HUES6 (cell line): ENCODE results near the gene GALNT9.

ENCODE experiments used
- H3K27ac ChIP-seq: 2 replicates; pipeline ENCODE4 v1.7.0; 2013; ENCODE audit warnings: low read depth, mild to moderate bottlenecking, low read length, inconsistent platforms
- H3K27me3 ChIP-seq: 2 replicates; pipeline ENCODE4 v1.6.1; 2013; ENCODE audit warnings: low read length; ENCODE audit not compliant: control insufficient read depth, insufficient read depth
- H3K36me3 ChIP-seq: 2 replicates; pipeline ENCODE4 v1.6.1; 2013; ENCODE audit warnings: low read length; ENCODE audit not compliant: control insufficient read depth, insufficient read depth
- H3K4me1 ChIP-seq: 2 replicates; pipeline ENCODE4 v1.6.1; 2013; ENCODE audit warnings: low read length; ENCODE audit not compliant: control insufficient read depth, insufficient read depth
- H3K4me3 ChIP-seq: 2 replicates; pipeline ENCODE4 v1.5.1; 2013; ENCODE audit warnings: low read depth, low read length
- H3K9ac ChIP-seq: one replicate; pipeline ENCODE4 v1.6.1; 2013; ENCODE audit warnings: mild to moderate bottlenecking, low read length
- H3K9me3 ChIP-seq: 2 replicates; pipeline ENCODE4 v1.6.1; 2013; ENCODE audit warnings: low read depth, low read length; ENCODE audit not compliant: control insufficient read depth, insufficient read depth

Gene GALNT9

DNA sequence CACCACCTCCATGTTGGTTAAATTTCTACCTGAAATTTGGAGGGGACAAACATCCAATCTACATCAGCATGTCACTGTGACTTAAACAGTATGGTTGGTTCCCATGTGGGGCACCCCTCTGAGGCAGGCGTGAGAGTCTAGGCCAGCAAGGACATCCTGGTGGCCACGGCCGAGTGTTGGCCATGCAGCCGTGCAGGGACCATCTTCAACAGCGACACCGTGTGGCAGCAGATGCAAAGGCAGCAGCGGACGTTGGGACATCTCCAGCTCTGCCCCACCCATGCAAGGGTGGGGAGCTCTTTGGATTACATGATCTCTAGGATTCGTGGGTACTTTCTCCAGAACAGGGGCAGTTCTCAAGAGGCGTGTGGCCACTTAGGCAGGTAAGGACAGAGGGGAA is 135.3 kb downstream of the GALNT9 start:
- peaks cover 82% of the 10 kb centered on the region for H3K27me3 ChIP-seq
- no peak overlapping the region for H3K4me3 ChIP-seq
- peaks cover 17% of the 10 kb centered on the region for H3K9me3 ChIP-seq
- H3K36me3 ChIP-seq: no peaks in the 10 kb centered on the region
- H3K27ac ChIP-seq: no peak overlapping the region
- no peak overlapping the region for H3K9ac ChIP-seq
- peaks cover 4% of the 10 kb centered on the region; the same call in 1 of the 2 replicates for H3K4me1 ChIP-seq

DNA sequence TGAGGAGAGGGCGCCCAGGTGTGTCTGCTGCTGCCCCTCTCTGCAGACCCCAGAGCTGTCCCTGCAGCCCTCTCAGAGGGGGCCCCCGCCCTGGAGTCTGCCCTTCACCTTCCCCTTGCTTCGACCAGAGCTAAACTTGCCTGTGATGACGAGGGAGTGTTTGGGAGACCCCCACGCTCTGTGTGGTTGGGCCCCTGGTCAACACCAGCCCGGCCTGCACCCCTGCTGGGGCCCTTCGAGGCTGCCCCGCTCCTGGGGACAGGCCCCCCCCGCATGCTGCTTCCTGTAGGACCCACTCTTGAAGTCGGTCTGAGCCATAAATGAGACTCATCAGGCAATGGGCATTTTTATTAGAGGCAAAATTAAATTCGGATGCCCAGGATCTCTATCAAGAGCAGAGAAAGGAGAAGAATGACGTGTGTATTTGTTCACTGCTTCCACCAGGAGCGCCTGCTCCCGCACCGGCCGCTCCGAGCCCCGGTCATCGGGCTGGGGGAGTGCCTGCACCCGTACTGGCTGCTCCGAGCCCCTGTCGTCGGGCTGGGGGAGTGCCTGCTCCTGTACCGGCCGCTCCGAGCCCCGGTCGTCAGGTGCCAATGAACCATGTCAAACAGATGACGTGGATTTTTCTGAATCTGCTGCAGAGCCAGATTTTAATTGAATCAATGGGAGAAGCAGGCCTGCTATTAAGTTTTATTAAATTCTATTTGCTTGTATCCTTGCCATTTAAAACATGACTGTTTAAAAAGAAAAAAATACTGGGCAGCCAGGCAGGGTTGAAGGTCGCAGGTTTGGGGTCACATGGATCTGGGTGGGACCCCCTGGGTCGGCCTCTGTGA is 137.5 kb downstream of the GALNT9 start:
- Histone ChIP-seq H3K4me1 (peaks cover 9% of the 10 kb centered on the region; the same call in 1 of the 2 replicates), H3K9ac (no peak overlapping the region), H3K4me3 (no peak overlapping the region), H3K27ac (no peak overlapping the region), H3K27me3 (peaks cover 96% of the 10 kb centered on the region), H3K9me3 (peaks cover 17% of the 10 kb centered on the region), H3K36me3 (no peaks in the 10 kb centered on the region)

DNA sequence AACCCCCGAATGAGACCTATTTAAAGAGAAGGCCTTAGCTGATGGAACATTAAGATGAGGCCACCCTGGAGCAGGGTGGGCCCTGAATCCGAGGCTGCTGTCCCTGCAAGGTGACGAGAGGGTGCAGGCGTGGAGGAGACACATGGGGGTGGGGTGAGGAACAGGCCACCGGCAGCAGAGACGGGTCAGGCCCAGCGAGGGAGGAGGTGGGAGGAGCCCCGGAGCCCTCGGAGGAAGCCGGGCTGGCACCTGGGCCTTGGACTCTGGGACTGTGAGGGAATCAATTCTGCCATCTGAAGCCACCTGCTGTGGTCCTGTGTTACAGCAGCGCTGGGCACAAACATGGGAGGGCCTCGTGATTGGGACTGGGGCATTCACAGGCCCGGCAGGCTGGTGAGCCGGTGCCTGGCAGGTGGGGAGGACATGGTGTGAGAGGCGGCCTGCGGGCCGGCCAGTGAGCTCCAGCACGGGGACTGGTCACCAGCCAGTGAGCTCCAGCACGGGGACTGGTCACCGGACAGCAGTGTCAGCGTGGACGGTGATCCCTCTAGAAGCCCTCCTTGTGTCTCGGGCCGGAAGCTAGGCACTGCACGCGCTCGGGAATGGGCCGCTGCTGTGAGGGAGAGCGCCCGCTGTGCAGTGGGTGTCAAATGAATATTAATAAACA is 138.4 kb downstream of the GALNT9 start:
- H3K9me3 ChIP-seq: peaks cover 17% of the 10 kb centered on the region
- no peak overlapping the region for H3K27ac ChIP-seq
- H3K4me1 ChIP-seq: peaks cover 9% of the 10 kb centered on the region; the same call in 1 of the 2 replicates
- H3K27me3 ChIP-seq: peaks cover 98% of the 10 kb centered on the region
- H3K4me3 ChIP-seq: no peak overlapping the region
- H3K36me3 ChIP-seq: no peaks in the 10 kb centered on the region
- no peak overlapping the region for H3K9ac ChIP-seq

DNA sequence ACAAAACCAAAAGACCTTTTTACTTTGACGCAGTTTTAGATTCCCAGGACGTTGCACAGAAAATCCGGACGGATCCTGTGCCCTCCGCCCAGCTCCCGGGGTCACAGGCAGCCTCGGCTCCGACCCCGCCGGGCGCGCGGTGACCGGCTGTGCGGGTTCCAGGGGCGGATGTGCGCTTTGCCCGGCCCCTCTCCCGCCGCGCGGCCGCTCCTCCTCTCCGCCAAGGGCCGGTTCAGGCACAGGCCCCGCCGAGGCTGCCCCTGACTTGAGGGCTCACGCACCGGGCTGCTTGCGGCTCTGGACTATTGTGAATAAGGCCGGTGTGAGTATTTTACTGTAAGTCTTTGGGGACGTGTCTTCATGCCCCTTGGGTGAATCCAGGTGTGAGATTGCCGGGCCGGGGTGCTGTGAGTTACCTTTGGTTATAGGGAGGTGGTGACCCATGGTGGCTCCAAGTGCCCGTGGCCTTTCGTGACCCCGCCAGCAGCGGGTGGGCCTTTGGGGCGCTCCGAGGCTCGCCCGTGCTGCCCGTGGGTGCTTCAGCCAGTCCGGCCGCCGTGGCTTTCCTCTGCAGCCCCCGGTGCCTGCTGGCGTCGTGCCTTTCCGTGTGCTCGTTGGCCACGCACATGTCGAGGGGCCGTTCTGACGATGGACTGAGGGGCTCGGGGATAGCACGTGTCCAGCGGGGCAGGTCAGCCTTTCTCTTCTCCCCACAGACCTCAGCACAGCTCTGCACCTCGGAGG is 139.2 kb downstream of the GALNT9 start:
- Histone ChIP-seq H3K27ac (no peak overlapping the region), H3K4me3 (peak overlapping the region; percentile 68), H3K27me3 (peaks cover 99% of the 10 kb centered on the region), H3K4me1 (peaks cover 9% of the 10 kb centered on the region; the same call in 1 of the 2 replicates), H3K9me3 (peaks cover 17% of the 10 kb centered on the region), H3K36me3 (no peaks in the 10 kb centered on the region), H3K9ac (no peak overlapping the region)

DNA sequence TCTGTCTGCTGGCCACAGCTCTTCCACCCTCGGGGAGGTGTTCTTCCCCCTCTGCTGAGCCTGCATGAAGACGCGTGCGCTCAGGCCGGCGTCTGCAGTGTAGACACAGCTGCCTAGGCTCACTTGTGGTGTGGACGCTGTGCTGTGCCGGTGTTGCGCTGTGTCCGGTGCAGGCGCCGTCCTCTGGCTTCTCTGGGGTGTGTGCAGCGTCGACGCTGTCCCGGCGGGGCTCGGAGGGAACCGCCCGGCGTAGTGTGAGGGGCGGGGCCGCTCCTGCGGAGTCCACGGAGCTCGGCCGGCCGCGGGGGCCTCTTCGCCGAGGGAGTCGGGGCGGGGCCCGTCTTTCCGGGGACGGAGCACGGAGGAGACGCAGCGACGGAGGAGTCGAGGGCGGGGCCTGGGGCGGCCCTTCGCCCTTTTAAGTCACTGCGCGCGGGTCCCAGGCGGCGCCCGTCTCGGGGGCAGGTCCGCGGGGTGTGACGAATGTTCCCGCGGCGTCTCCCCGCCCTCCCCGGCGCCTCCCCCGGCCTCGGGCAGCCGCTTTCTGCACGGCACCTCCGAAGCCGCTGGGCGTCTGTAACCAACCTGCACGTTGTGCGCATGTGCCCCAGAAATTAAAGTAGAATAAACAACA is 139.9 kb downstream of the GALNT9 start:
- Histone ChIP-seq H3K27me3 (peaks cover 99% of the 10 kb centered on the region), H3K4me1 (peaks cover 9% of the 10 kb centered on the region; the same call in 1 of the 2 replicates), H3K4me3 (peak overlapping the region; percentile 68), H3K36me3 (no peaks in the 10 kb centered on the region), H3K9ac (peak overlapping the region; percentile 38), H3K27ac (no peak overlapping the region), H3K9me3 (peaks cover 17% of the 10 kb centered on the region)

DNA sequence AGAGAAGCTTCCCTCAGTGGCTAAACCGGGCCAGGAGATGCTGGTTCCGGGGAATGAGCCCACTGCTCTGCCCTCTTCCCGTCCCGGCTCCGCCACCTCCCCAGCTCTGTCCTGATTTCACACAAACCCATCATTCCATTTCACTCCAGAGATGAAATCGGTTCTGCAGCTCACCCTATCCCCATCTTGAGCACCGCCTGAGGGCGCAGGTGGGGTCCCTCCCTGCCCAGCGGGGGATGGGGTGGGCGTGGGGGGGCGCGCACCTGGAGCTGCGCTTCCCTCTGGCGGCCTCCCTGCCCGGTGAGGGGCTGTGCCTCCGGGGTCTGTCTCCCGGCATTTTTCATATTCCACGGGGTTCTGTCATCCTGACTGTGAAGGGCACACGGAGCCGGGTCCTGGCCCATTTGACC is 140.5 kb downstream of the GALNT9 start:
- H3K27ac ChIP-seq: no peak overlapping the region
- H3K9me3 ChIP-seq: peaks cover 12% of the 10 kb centered on the region
- no peaks in the 10 kb centered on the region for H3K36me3 ChIP-seq
- H3K27me3 ChIP-seq: peaks cover 100% of the 10 kb centered on the region
- H3K4me1 ChIP-seq: peaks cover 9% of the 10 kb centered on the region; the same call in 1 of the 2 replicates
- H3K9ac ChIP-seq: peak overlapping the region; percentile 38
- peak overlapping the region; percentile 68 for H3K4me3 ChIP-seq

DNA sequence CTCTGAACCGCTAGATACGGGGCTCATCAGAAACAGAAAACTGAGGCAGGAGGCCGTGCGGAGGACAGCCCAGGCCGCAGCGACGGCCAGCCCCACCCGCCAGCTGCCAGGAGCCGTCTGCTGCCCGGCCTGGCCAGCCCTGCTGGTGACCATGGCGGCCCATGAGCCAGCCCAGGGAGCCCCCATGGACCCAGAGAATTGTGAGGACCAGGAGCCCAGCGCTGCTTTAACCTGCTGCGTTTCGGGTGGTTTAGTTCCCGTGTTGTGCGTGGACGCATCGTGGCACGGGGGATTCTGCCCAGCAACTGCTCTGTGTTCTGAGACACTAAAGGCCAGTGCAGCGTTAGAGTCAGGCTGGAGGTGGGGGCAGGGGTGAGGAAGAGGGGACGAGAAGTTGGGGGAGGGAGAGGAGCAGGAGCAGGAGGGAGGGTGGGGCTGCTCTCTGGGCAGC is 140.9 kb downstream of the GALNT9 start:
- peak overlapping the region; percentile 68; the same call in 1 of the 2 replicates for H3K4me3 ChIP-seq
- H3K9ac ChIP-seq: no peak overlapping the region
- no peak overlapping the region for H3K27ac ChIP-seq
- peaks cover 100% of the 10 kb centered on the region for H3K27me3 ChIP-seq
- peaks cover 9% of the 10 kb centered on the region; the same call in 1 of the 2 replicates for H3K4me1 ChIP-seq
- no peaks in the 10 kb centered on the region for H3K36me3 ChIP-seq
- H3K9me3 ChIP-seq: peaks cover 8% of the 10 kb centered on the region

DNA sequence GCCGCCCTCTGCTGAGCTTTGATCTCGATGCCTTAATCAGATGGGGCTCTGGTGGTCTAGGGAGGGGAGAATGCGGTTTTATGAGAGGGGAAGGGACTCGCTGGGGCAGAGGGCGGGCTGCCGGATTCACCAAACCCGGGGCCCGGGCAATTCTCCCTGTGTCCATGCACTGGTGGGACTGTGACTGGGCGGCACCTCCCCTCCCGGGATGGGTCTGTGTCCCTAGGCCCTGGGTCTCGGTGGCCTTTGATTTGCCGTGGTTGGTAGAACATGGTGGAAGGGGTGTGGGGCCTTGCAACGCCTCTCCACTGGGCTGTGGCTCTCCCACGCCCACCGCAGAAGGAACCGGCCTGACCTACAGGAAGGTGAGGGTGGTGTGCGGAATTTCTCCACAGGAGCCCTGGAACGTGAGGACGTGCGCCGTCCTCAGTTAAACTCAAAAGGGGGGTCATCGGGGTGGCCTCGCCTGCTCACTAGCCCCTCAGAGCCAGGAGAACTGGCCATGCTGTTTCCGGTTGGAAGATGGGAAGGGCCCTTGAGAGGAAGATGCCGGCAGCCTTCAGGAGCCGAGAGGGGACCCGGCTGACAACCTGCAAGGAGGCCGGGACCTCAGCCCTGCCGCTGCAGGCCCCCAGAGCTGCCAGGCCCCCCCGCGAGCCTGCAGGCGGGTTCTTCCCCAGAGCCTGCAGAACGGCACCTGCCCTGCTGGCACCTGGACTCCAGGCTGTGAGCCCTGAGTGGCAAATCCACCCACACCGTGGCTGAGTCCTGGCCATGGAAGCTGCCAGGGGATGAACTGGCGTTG is 141.5 kb downstream of the GALNT9 start:
- Histone ChIP-seq H3K4me1 (peaks cover 9% of the 10 kb centered on the region; the same call in 1 of the 2 replicates), H3K27ac (no peak overlapping the region), H3K27me3 (peaks cover 100% of the 10 kb centered on the region), H3K9ac (no peak overlapping the region), H3K9me3 (peaks cover 2% of the 10 kb centered on the region; the same call in 1 of the 2 replicates), H3K36me3 (no peaks in the 10 kb centered on the region), H3K4me3 (no peak overlapping the region)

DNA sequence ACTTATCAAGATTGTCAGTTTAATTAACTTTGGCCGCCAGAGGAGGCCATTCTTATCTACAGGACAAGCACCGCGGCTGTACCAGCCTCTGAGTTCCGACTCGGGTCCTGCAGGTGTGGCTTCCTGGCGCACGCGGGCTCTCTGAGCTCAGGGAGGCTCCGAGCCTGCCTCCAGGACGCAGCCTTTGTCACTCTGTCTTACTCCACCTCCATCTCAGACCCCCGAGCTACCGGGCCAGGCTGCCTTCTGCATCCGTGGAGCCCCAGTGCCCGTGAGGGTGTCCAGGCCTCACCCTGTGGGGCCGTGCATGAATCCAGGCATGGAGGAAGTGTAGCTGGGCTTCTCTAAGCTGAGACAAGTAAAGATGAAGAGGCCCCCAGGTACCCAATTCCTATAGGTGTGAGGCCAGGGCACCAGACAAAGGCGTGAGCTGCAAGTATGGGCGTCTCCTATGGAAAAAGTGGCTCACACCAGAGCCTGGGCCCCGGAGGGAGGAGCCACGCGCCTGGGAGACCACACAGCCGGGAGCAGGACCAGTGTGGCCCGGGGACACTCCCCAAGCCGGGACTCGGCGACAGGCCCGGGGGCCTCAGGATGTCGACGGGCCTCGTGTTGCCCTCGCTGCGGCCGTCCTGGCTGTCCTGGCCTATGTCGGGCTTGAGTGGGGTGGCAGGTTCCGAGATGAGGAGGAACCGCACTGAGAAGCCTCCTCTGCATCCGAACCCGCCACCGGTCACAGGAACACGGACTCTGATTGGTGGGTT is 142.3 kb downstream of the GALNT9 start:
- Histone ChIP-seq H3K9me3 (no peaks in the 10 kb centered on the region), H3K4me3 (no peak overlapping the region), H3K9ac (no peak overlapping the region), H3K36me3 (no peaks in the 10 kb centered on the region), H3K4me1 (peaks cover 9% of the 10 kb centered on the region; the same call in 1 of the 2 replicates), H3K27ac (no peak overlapping the region), H3K27me3 (peaks cover 100% of the 10 kb centered on the region)
